GM10248 (cell line): Measurements from ENCODE around the gene PRKAR2A.

Source experiments
- CTCF ChIA-PET: fragments of 300-600 bp; sonication (Branson Sonifier 250); formaldehyde crosslinking; extraction: SDS; loops from one replicate; lab custom pipeline; 2021; ENCODE audit warnings: antibody characterized with exemption; lab: Yijun Ruan, JAX
- POLR2A ChIA-PET: fragments of 350-650 bp; sonication (Branson Sonifier 250); formaldehyde crosslinking; extraction: SDS; loops from one replicate; lab custom pipeline; 2020; ENCODE audit warnings: antibody characterized with exemption; lab: Yijun Ruan, JAX
- DNase-seq: peaks from one replicate; pipeline ENCODE4 v3.0.0; 2012; ENCODE audit errors: extremely low spot score
- TF ChIP-seq, protein P1 (sequence below): IDR thresholded peaks from 2 replicates; pipeline ENCODE4 v1.5.1; 2012; ENCODE audit warnings: mild to moderate bottlenecking, low read depth; ENCODE audit errors: extremely low read depth, missing control alignments, control extremely low read depth

PRKAR2A gene

DNA sequence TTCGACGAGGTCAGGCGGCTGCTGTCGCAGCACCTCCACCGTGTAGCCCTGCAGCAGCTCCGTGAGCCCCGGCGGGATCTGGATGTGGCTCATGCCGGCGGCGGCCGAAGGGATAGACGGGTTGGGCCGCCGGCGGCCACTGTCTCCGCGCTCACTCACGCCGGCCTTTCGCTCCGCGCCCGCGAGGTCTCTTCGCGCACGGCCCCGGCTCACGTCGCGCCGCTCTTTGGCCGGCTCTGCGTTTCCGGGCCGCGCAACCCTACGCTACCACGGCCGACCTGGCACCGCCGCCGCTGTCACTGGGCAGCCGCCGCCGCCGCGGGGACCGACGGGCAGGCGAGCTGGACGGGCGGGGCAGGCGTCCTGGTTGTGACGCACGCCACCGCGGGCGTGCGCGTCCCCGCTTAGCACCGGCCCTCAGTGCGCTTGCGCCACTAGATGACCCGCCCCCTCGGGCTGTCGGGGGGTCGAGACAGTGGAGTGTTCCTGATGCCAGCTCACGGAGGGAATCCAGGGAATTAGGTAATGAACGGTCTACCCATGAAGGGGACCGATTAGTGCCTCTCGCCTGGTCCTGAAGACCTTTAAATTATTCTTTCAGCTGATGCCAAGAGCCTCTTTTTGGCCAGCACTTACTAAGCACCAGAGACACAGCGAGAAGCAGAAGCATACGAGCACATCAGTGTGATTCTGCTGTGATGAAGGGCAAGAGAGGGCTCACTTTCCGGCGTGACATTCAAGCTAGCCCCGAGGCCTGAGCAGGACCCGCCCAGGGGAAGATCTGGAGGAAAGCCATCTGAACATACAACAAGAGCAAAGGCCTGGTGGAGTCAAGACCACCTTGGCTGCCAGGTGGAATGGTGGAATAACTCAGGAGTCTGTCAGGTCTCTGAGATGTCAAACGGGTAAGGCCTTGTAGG, at the start of gene PRKAR2A:
TSS of gene PRKAR2A (minus strand) at position 371 of the 920 bp plus-strand sequence. CDS start at position 93, 278 bp downstream.
- TF ChIP-seq, protein P1, sequence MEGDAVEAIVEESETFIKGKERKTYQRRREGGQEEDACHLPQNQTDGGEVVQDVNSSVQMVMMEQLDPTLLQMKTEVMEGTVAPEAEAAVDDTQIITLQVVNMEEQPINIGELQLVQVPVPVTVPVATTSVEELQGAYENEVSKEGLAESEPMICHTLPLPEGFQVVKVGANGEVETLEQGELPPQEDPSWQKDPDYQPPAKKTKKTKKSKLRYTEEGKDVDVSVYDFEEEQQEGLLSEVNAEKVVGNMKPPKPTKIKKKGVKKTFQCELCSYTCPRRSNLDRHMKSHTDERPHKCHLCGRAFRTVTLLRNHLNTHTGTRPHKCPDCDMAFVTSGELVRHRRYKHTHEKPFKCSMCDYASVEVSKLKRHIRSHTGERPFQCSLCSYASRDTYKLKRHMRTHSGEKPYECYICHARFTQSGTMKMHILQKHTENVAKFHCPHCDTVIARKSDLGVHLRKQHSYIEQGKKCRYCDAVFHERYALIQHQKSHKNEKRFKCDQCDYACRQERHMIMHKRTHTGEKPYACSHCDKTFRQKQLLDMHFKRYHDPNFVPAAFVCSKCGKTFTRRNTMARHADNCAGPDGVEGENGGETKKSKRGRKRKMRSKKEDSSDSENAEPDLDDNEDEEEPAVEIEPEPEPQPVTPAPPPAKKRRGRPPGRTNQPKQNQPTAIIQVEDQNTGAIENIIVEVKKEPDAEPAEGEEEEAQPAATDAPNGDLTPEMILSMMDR: no peak
- peak; percentile 97 for DNase-seq
- POLR2A ChIA-PET: interaction anchor here (1.0 to 1.2 kb wide), 2 partner anchors 72 to 246 kb away, joined by 3 read pairs; partner anchors contain the start of gene QRICH1
- CTCF ChIA-PET: interaction anchor here (1.0 to 1.9 kb wide), 7 partner anchors 8 to 166 kb away, joined by 3 to 4 read pairs (median 3); partner anchors contain the start of gene NCKIPSD

DNA sequence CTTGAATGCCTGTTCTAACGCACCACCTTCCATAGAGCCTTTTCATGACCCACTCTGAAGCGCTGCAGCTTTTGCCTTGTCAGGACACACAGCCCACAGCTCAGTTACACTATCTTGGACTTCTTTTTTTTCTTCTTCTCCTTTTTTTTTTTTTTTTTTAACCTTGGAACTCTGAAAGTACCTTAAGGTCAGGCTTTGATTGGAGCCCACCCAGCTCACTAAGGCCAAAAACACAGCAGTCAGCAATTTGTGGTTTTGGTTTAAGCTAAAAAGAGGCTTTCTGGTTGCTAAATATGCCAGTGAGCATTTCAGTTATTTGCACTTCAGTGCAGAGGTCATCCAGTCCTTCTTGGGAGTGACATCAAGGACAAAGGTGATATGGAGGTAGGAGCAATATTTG, 49.3 kb upstream of the PRKAR2A start:
- ChIA-PET CTCF (interaction anchor here (1.0 to 2.2 kb wide), 3 partner anchors 10 to 77 kb away, joined by 3 to 11 read pairs (median 5); partner anchors contain the start of gene ARIH2), POLR2A (interaction anchor here (0.5 to 0.6 kb wide), 3 partner anchors 206 to 1606 kb away, joined by 3 to 4 read pairs (median 3); no protein-coding TSS in a partner anchor)
- TF ChIP-seq, protein P1: no peak
- no peak for DNase-seq

DNA sequence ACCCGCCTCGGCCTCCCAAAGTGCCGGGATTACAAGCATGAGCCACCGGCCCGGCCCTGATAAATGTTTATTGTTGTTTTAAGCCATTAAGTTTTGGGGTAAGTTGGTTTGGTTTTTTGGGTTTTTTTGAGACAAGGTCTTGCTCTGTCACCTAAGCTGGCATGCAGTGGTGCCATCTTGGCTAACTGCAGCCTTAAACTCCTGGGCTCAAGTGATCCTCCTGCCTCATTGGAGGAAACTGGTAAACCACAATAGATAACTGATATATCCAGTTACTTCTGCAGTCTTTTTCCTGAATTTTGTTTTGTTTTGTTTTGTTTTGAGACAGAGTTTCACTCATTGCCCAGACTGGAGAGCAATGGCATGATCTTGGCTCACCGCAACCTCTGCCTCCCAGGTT, 46.8 kb upstream of the PRKAR2A start:
- ChIA-PET CTCF (no interaction called here), POLR2A (no interaction called here)
- TF ChIP-seq, protein P1: no peak
- DNase-seq: no peak

DNA sequence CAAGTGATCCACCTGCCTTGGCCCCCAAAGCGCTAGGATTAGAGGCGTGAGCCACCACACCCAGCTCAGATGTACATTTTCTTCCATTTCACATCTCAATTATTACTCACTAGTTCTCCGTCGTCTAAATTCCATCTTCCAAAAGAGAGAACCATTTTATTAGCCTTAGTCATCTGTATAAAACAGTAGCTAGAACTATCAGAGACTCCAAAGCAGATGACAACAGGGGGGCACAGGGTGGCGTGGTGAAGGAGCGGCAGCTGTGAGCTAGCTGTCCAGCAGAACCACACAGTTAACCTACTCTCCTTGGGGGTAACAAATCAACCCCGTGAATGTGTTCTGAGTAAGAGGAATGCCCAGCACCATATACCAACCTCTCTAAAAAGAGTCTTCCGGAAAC, 43.9 kb upstream of the PRKAR2A start:
- no peak for DNase-seq
- TF ChIP-seq, protein P1: no peak
- ChIA-PET CTCF (interaction anchor here (1.1 kb wide), 1 partner anchor 152 kb away, joined by 3 read pairs; no protein-coding TSS in a partner anchor), POLR2A (no interaction called here)

DNA sequence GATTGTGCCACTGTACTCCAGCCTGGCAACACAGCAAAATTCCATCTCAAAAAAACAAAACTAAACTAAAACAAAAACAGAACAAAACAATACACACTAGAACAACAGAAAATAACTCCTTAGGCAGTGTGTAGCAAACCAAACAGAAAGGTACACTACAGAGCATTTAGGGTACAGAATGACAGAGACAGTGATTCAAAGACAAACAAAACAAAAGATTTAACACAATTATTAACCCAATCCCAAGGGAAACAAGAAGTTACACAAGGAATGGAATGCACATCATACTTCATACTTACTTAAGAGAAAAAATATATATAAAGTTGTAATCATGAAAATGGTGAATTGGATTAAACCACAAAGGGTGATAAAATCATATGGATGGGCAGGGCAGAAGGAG, 38.1 kb upstream of the PRKAR2A start:
- POLR2A ChIA-PET: no interaction called here
- CTCF ChIA-PET: interaction anchor here (2.1 kb wide), 1 partner anchor 12 kb away, joined by 5 read pairs; the partner anchor contains the start of gene SLC25A20
- TF ChIP-seq, protein P1: no peak
- no peak for DNase-seq

DNA sequence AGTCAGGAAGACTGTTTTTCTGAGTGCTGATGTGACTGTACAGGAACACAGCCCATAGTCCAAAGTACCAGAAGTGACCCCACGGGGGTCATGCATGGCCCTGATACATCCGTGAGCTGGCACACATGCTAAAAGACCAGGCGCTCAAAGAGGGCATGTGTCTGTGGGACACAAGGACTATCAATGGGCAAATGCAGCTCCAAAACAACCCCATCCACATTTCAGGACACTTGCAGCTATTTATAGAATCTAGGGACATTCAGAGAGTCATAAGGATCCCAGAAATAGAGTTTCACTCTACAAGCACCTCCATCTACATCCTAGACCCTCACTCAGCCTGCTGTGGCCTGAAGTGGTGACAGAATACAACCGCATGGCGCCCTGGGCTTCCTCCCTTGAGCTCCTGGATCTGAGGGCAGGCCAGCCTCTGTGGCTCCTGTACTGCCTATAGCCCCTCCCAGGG, 34.0 kb upstream of the PRKAR2A start:
- ChIA-PET CTCF (interaction anchor here (0.8 kb wide), 1 partner anchor 27 kb away, joined by 3 read pairs; no protein-coding TSS in a partner anchor), POLR2A (no interaction called here)
- TF ChIP-seq, protein P1: no peak
- no peak for DNase-seq
